Activated CD8-positive, alpha-beta T cell treated with anti-CD3 and anti-CD28 coated beads, Interleukin-2, amount 10 ng/mL, durations not matched to agents 7 days and 5 days (primary cell): Measurements from ENCODE around the gene CDHR4. TPM values are rescaled to one million over a fixed set of nuclear protein-coding genes. Genes with fewer than 3 reads are reported as not detected.
"Not testable (repeated sequence)": the region's sequence is repeated elsewhere in the genome, so short reads cannot be mapped to it uniquely, and the experiment has no call there.

Source experiments
- ATAC-seq: fragments of 150-1000 bp; cut with Tn5 transposase; one replicate; pipeline ENCODE4 v1.10.0; 2021; ENCODE audit warnings: moderate library complexity
- CTCF ChIA-PET: fragments of 350-600 bp; sonication (Branson Sonifier 250); formaldehyde crosslinking; loops from one replicate; lab custom pipeline; 2021; ENCODE audit warnings: antibody characterized with exemption; lab: Charles Lee
- POLR2A ChIA-PET: fragments of 350-600 bp; sonication (Branson Sonifier 250); formaldehyde crosslinking; loops from one replicate; lab custom pipeline; 2021; ENCODE audit warnings: antibody characterized with exemption; lab: Charles Lee
- DNase-seq: peaks from one replicate; pipeline ENCODE4 v3.0.0-alpha.2; 2020
- H3K27ac Mint-ChIP-seq: one replicate; pipeline ENCODE4 v1.8.0; 2021; ENCODE audit warnings: mild to moderate bottlenecking, mixed read lengths
- H3K27me3 Mint-ChIP-seq: one replicate; pipeline ENCODE4 v1.8.0; 2021; ENCODE audit warnings: low read depth, mixed read lengths
- H3K36me3 Mint-ChIP-seq: one replicate; pipeline ENCODE4 v1.8.0; 2021; ENCODE audit warnings: low read depth, mixed read lengths
- H3K4me1 Mint-ChIP-seq: one replicate; pipeline ENCODE4 v1.8.0; 2021; ENCODE audit warnings: low read depth, mixed read lengths
- H3K4me3 Mint-ChIP-seq: one replicate; pipeline ENCODE4 v1.8.0; 2021; ENCODE audit warnings: mild to moderate bottlenecking, mixed read lengths
- H3K9me3 Mint-ChIP-seq: one replicate; pipeline ENCODE4 v1.8.0; 2022; ENCODE audit warnings: mixed read lengths; ENCODE audit not compliant: insufficient read depth
- total RNA-seq, 2 experiments: library from RNA; stranded (reverse); gene quantifications; one replicate each; pipeline ENCODE4 v1.2.3, GENCODE V29; 2021

Gene CDHR4
- total RNA-seq, 2 experiments from 2014 or later: not detected

- ChIA-PET POLR2A (no interaction called here), CTCF (interaction anchor here (1.1 kb wide), 1 partner anchor 79 kb away, joined by 3 read pairs; no protein-coding TSS in a partner anchor)
- Mint-ChIP-seq H3K36me3 (peaks cover 33% of the 10 kb centered on the region), H3K4me3 (no peak overlapping the region), H3K27ac (no peak overlapping the region), H3K4me1 (peaks cover 21% of the 10 kb centered on the region), H3K27me3 (no peaks in the 10 kb centered on the region), H3K9me3 (no peaks in the 10 kb centered on the region)
- DNase-seq: no peak
- no peak for ATAC-seq
These were observed 19.3 kb downstream of the CDHR4 start for GRCh38 chr3:49780080-49780974.

GRCh38 chr3:49779358-49780079 lies 20.2 kb downstream of the CDHR4 start:
- no peak overlapping the region for H3K27ac Mint-ChIP-seq
- H3K9me3 Mint-ChIP-seq: no peaks in the 10 kb centered on the region
- no peak overlapping the region for H3K4me3 Mint-ChIP-seq
- DNase-seq (no peak), ATAC-seq (no peak)
- H3K4me1 Mint-ChIP-seq: peaks cover 16% of the 10 kb centered on the region
- ChIA-PET POLR2A (no interaction called here), CTCF (interaction anchor here (1.1 to 1.6 kb wide), 2 partner anchors 60 to 78 kb away, joined by 3 to 6 read pairs; no protein-coding TSS in a partner anchor)
- no peaks in the 10 kb centered on the region for H3K27me3 Mint-ChIP-seq
- H3K36me3 Mint-ChIP-seq: peaks cover 32% of the 10 kb centered on the region

- H3K4me3 Mint-ChIP-seq, POLR2A ChIA-PET, DNase-seq, H3K9me3 Mint-ChIP-seq, H3K27ac Mint-ChIP-seq, CTCF ChIA-PET, ATAC-seq, H3K27me3 Mint-ChIP-seq: not testable (repeated sequence)
- Mint-ChIP-seq H3K4me1 (peaks cover 15% of the 10 kb centered on the region), H3K36me3 (peaks cover 21% of the 10 kb centered on the region)
These were observed 23.6 kb downstream of the CDHR4 start for GRCh38 chr3:49776101-49776500.

GRCh38 chr3:49775538-49775937 lies 24.1 kb downstream of the CDHR4 start:
- ATAC-seq (no peak), DNase-seq (no peak)
- peaks cover 10% of the 10 kb centered on the region for H3K4me1 Mint-ChIP-seq
- CTCF ChIA-PET: no interaction called here
- no peaks in the 10 kb centered on the region for H3K27me3 Mint-ChIP-seq
- POLR2A ChIA-PET: interaction anchor here (0.6 kb wide), 1 partner anchor 432 kb away, joined by 3 read pairs; no protein-coding TSS in a partner anchor
- no peak overlapping the region for H3K27ac Mint-ChIP-seq
- H3K9me3 Mint-ChIP-seq: no peaks in the 10 kb centered on the region
- peaks cover 21% of the 10 kb centered on the region for H3K36me3 Mint-ChIP-seq
- no peak overlapping the region for H3K4me3 Mint-ChIP-seq

- H3K4me1 Mint-ChIP-seq: peaks cover 4% of the 10 kb centered on the region
- no peak overlapping the region for H3K27ac Mint-ChIP-seq
- ChIA-PET CTCF (interaction anchor here (1.4 kb wide), 1 partner anchor 233 kb away, joined by 3 read pairs; no protein-coding TSS in a partner anchor), POLR2A (no interaction called here)
- no peaks in the 10 kb centered on the region for H3K9me3 Mint-ChIP-seq
- no peak for DNase-seq
- no peak for ATAC-seq
- peaks cover 19% of the 10 kb centered on the region for H3K36me3 Mint-ChIP-seq
- H3K27me3 Mint-ChIP-seq: no peaks in the 10 kb centered on the region
- H3K4me3 Mint-ChIP-seq: no peak overlapping the region
These were observed 27.0 kb downstream of the CDHR4 start for GRCh38 chr3:49772703-49773102.

GRCh38 chr3:49771340-49771938 lies 28.2 kb downstream of the CDHR4 start:
- Mint-ChIP-seq H3K27ac (no peak overlapping the region), H3K9me3 (no peaks in the 10 kb centered on the region), H3K36me3 (peaks cover 13% of the 10 kb centered on the region), H3K4me1 (peaks cover 4% of the 10 kb centered on the region), H3K27me3 (no peaks in the 10 kb centered on the region), H3K4me3 (no peak overlapping the region)
- ATAC-seq (no peak), DNase-seq (no peak)
- CTCF ChIA-PET: interaction anchor here (1.6 kb wide), 1 partner anchor 67 kb away, joined by 4 read pairs; no protein-coding TSS in a partner anchor
- POLR2A ChIA-PET: no interaction called here

GRCh38 chr3:49769926-49770325 lies 29.7 kb downstream of the CDHR4 start:
- Mint-ChIP-seq H3K27ac (peak overlapping the region; percentile 14), H3K4me1 (peaks cover 4% of the 10 kb centered on the region), H3K36me3 (peaks cover 6% of the 10 kb centered on the region), H3K27me3 (no peaks in the 10 kb centered on the region), H3K9me3 (no peaks in the 10 kb centered on the region), H3K4me3 (no peak overlapping the region)
- no peak for ATAC-seq
- ChIA-PET CTCF (interaction anchor here (1.7 kb wide), 1 partner anchor 69 kb away, joined by 6 read pairs; no protein-coding TSS in a partner anchor), POLR2A (no interaction called here)
- DNase-seq: no peak

GRCh38 chr3:49769286-49769915 lies 30.3 kb downstream of the CDHR4 start:
- peak overlapping the region; percentile 14 for H3K27ac Mint-ChIP-seq
- ChIA-PET CTCF (interaction anchor here (1.7 kb wide), 1 partner anchor 70 kb away, joined by 6 read pairs; no protein-coding TSS in a partner anchor), POLR2A (no interaction called here)
- ATAC-seq: no peak
- H3K4me1 Mint-ChIP-seq: peaks cover 3% of the 10 kb centered on the region
- no peak for DNase-seq
- peaks cover 6% of the 10 kb centered on the region for H3K36me3 Mint-ChIP-seq
- no peaks in the 10 kb centered on the region for H3K27me3 Mint-ChIP-seq
- no peak overlapping the region for H3K4me3 Mint-ChIP-seq
- no peaks in the 10 kb centered on the region for H3K9me3 Mint-ChIP-seq

GRCh38 chr3:49763981-49764380 lies 35.7 kb downstream of the CDHR4 start:
- peaks cover 1% of the 10 kb centered on the region for H3K4me1 Mint-ChIP-seq
- POLR2A ChIA-PET: no interaction called here
- H3K4me3 Mint-ChIP-seq: no peak overlapping the region
- no peaks in the 10 kb centered on the region for H3K27me3 Mint-ChIP-seq
- no peaks in the 10 kb centered on the region for H3K9me3 Mint-ChIP-seq
- H3K27ac Mint-ChIP-seq: no peak overlapping the region
- DNase-seq: no peak
- CTCF ChIA-PET: no interaction called here
- H3K36me3 Mint-ChIP-seq: no peaks in the 10 kb centered on the region
- no peak for ATAC-seq

GRCh38 chr3:49761661-49762060 lies 38.0 kb downstream of the CDHR4 start:
- Mint-ChIP-seq H3K4me1 (no peaks in the 10 kb centered on the region), H3K27ac (no peak overlapping the region), H3K9me3 (no peaks in the 10 kb centered on the region), H3K27me3 (no peaks in the 10 kb centered on the region), H3K36me3 (no peaks in the 10 kb centered on the region), H3K4me3 (no peak overlapping the region)
- no peak for ATAC-seq
- POLR2A ChIA-PET: no interaction called here
- DNase-seq: no peak
- CTCF ChIA-PET: no interaction called here

GRCh38 chr3:49759226-49759625 lies 40.4 kb downstream of the CDHR4 start:
- Mint-ChIP-seq H3K4me1 (no peaks in the 10 kb centered on the region), H3K27ac (no peak overlapping the region)
- POLR2A ChIA-PET: no interaction called here

More at GRCh38 chr3:49759226-49759625, 40.4 kb downstream of the CDHR4 start:
- Mint-ChIP-seq H3K27me3 (no peaks in the 10 kb centered on the region), H3K36me3 (no peaks in the 10 kb centered on the region), H3K4me3 (no peak overlapping the region), H3K9me3 (no peaks in the 10 kb centered on the region)
- ATAC-seq: no peak
- CTCF ChIA-PET: no interaction called here
- no peak for DNase-seq
